ENCODE measurements around the gene CAMTA1.

GRCh38 chr1:7410156-7410555, 624.9 kb downstream of the CAMTA1 start:
- TF ChIP-seq, protein P1, sequence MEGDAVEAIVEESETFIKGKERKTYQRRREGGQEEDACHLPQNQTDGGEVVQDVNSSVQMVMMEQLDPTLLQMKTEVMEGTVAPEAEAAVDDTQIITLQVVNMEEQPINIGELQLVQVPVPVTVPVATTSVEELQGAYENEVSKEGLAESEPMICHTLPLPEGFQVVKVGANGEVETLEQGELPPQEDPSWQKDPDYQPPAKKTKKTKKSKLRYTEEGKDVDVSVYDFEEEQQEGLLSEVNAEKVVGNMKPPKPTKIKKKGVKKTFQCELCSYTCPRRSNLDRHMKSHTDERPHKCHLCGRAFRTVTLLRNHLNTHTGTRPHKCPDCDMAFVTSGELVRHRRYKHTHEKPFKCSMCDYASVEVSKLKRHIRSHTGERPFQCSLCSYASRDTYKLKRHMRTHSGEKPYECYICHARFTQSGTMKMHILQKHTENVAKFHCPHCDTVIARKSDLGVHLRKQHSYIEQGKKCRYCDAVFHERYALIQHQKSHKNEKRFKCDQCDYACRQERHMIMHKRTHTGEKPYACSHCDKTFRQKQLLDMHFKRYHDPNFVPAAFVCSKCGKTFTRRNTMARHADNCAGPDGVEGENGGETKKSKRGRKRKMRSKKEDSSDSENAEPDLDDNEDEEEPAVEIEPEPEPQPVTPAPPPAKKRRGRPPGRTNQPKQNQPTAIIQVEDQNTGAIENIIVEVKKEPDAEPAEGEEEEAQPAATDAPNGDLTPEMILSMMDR (IDR thresholded peaks at IDR 0.05): no peak
- TF ChIP-seq POLR2A (IDR thresholded peaks at IDR 0.05): no peak
- no peak for TF ChIP-seq POLR2AphosphoS5 (IDR thresholded peaks at IDR 0.05; ENCODE audit: insufficient read depth in 1 of 2, low read depth in 1 of 2)
